ENCODE data around the gene FGFRL1.
"Not testable (repeated sequence)": the region's sequence is repeated elsewhere in the genome, so short reads cannot be mapped to it uniquely, and the experiment has no call there.

FGFRL1 gene

DNA sequence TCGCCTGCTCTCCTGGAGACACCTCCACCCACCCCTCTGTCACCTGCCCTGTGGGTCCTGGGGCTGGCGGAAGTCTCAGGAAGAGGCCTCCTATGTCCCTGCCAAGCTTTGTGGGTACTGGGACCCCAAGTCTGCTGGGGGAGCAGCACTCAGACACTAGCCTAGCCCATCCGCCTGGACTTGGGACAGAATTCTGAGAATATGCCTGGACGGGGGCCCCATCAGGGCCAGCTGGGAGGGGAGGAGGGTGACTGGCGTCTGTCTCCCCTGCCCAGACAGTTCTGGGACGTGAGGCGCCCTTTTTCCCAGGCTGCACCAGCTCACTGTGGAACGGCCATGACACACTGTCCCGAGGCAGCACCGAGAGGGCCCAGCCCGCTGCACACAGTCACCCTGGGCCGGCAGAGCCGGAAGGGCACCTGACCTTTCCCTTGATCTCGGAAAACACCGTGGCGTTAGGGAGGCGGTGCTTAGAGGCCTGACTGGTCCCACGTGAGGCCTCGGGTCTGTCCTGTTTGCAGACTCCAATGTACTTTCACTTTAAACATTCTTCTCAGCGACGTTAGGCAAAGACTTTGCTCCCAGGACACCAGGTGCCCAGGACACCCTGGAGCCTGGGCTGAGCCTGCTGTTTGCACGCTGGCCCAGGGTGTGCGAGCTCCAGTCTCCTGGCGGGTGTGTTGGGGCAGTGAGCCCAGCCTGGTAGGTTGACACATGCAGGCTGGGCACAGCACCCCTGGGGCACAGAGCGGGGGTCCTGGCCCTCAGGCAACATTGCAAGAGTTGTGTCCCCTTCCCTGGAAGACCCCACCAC lies 18.9 kb upstream of the FGFRL1 start:
- DNase-seq (ENCODE audit: low spot score) = peak; percentile 16

DNA sequence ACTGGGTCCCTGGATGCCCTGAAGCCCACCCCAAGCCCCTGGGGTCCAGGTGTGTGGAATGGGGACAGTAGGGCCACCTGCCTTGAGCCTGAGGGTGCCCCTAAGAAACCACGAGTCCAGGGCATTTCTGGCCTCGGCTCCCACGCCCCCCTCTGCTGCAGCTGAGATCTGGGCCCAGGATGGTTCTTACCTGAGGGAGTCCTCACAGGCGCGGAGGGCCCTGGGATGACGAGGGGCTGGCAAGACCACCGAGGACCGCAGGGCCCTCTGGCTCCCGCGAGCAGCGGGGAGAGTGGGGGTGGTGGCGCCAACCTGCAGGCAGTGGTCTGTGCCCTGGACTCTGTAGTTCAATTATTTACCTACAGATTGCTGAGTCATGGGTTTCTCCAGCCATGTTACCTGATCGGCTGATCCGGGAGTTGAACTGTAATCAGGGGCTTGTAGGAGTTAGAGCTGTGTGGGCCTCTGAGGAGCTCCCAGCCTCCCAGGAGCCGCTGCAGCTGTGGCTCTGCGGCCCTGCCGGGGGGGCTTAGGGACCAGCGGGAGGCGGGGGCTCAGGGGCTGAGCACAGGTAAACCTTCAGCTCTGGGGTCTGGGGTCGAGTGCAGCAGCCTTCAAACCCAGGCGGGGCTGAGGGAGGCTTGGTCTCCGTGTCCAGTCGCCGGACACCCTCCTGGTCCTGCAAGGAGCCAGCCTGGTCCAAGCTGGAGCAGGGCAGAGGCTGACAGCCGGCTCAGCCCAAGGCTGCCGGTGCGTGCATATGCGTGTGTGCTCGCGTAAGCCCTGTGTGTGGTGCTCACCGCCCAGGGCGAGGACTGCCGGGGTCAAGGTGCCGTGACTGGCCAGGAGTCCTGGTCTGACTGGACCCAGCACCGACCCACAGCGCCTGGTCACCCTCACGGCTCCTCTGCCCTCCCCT lies 18.1 kb upstream of the FGFRL1 start, which contains the start of gene SLC26A1:
Gene SLC26A1 (minus strand): TSS at position 294 of the 919 bp plus-strand sequence. CDS start 1,701 bp downstream, outside the sequence.
- DNase-seq (ENCODE audit: low spot score) = no peak

DNA sequence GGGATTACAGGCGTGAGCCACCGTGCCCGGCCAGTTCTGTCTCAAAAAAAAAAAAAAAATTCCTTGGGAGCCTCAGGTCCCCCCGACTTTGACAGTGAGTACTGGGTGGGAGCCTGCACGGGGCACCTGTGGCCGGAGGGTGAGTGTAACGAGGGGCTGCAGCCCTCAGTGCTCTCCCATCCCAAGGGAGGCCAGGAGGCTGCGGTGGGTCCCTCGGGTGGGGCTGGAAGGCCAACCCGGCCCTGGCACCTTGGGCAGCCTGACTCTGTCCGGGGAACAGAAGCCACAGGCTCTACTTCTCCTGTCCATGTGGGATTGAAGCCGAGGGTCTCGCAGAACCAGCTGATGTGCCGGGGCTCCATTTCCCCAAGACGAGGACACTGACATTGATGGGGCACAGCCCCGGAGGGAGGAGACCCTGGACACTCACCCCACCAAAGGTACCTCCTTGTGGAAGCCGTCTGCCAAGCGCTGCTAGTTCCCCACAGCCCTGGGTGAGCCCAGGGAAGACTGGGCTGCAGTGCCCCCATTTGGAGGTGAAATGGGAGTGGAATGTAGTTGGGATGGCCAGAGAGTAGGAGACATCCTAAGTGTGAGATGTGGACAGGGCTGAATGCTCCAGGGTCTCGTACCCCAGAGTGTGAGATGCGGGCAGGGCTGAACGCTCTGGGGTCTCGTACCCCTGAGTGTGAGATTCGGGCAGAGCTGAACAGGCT lies 16.0 kb upstream of the FGFRL1 start:
- no peak for DNase-seq (ENCODE audit: low spot score)

- DNase-seq (ENCODE audit: low spot score) = no peak
These were observed 15.1 kb upstream of the FGFRL1 start for GRCh38 chr4:996030-996996.

DNA sequence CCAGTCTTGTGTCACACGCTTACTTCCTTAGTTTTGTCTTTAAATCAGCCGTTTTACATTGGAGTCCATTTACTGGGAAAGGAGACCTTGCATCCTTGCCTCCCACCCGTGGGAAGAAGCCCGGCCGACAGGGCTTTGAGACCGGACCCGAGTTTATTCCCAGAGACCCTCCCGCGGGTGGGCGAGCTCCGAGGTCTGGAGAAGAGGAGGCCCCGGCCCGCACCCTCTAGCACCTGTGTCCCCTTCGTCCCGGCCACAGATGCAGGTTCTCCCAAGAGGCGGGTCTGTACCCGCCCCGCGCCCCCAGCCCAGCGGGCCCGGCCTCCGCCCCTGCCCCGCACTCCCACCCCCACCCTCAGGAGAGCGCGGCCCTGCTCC lies 14.4 kb upstream of the FGFRL1 start:
- no peak for DNase-seq (ENCODE audit: low spot score)

GRCh38 chr4:997375-998071 lies 13.9 kb upstream of the FGFRL1 start:
- no peak for DNase-seq (ENCODE audit: low spot score)

GRCh38 chr4:998096-998691 lies 13.2 kb upstream of the FGFRL1 start:
- no peak for DNase-seq (ENCODE audit: low spot score)

DNA sequence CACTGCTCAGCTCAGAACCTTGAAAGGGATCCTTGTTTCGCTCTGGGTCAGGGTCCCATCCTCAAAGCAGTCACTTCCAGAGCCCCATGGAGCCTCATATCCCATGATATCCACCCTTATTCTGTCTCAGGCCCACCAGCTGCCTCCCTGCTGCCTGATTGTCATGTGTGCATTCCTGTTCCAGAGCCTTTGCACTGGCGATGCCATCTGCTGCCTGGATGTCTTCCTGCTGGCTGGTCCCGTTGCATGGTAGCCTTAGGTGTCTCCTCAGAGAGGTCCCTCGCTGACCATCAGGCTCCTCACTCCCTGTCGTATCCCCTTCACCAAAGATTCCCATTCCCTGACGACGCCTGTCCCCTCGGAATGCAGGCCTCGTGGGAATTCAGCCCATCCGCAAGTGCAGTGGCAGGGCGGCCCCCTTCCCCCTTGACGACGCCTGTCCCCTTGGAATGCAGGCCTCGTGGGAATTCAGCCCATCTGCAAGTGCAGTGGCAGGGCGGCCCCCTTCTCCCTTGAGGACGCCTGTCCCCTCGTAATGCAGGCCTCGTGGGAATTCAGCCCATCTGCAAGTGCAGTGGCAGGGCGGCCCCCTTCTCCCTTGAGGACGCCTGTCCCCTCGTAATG lies 12.1 kb upstream of the FGFRL1 start:
- DNase-seq (ENCODE audit: low spot score) = not testable (repeated sequence)

DNA sequence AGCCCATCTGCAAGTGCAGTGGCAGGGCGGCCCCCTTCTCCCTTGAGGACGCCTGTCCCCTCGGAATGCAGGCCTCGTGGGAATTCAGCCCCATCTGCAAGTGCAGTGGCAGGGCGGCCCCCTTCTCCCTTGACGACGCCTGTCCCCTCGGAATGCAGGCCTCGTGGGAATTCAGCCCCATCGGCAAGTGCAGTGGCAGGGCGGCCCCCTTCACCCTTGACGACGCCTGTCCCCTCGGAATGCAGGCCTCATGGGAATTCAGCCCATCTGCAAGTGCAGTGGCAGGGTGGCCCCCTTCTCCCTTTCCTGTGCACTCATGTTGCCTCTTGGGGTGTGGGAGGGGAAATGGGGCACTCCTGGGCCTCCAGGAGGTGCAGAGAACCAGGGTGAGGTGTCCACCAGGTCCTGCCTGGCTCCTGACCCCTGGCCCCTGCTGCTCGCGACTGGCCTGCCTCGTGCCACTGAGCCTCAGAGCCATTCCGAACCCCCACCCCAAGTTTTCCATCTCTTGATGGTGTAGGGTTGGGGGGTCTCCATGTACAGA lies 11.5 kb upstream of the FGFRL1 start:
- DNase-seq (ENCODE audit: low spot score) = no peak

DNA sequence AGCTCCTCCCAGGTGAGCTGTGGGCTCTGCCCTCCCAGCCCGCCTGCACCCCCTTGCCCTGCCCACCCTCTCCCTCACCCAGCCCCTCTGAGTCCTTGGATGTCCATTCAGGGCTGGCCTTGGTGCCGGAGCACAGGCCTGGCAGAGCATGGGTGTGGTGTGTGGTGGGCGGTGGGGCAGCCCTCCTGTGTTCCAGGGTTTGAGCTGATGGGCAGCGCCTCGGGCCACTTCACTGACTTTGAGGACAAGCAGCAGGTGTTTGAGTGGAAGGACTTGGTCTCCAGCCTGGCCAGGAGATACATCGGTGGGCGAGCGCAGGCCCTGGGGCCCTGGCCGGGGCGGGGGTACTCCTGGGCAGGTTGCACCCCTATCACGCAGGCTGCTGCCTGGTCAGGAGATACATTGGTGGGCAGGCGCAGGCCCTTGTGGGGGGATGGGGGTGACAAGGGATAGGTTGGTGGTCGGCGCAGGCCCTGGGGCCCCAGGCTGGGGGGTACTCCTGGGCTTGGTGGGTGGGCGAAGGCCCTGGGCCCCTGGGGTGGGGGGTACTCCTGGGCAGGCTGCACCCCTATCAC lies 10.7 kb upstream of the FGFRL1 start:
- no peak for DNase-seq (ENCODE audit: low spot score)

GRCh38 chr4:1001561-1002130 lies 9.8 kb upstream of the FGFRL1 start:
- DNase-seq (ENCODE audit: low spot score) = no peak

DNA sequence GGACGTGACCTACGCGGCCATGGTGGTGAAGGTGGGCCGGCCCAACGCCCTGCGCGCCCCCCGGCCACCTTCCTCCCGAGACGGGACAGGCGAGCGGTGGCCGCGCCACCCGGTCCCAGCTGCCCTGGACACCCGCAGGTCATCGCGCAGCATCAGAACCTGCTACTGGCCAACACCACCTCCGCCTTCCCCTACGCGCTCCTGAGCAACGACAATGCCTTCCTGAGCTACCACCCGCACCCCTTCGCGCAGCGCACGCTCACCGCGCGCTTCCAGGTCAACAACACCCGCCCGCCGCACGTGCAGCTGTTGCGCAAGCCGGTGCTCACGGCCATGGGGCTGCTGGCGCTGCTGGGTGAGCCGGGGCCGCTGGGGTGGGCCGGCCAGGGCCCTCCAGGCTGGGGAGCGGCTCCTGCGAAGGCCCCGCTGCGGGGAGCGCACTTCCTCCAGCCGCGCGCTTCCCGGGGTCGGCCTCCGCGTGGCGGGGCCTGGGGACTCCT lies 9.2 kb upstream of the FGFRL1 start:
- DNase-seq (ENCODE audit: low spot score) = no peak

- no peak for DNase-seq (ENCODE audit: low spot score)
These were observed 8.7 kb upstream of the FGFRL1 start for GRCh38 chr4:1002631-1003251.

GRCh38 chr4:1003271-1004070 lies 8.0 kb upstream of the FGFRL1 start:
- DNase-seq (ENCODE audit: low spot score) = no peak

DNA sequence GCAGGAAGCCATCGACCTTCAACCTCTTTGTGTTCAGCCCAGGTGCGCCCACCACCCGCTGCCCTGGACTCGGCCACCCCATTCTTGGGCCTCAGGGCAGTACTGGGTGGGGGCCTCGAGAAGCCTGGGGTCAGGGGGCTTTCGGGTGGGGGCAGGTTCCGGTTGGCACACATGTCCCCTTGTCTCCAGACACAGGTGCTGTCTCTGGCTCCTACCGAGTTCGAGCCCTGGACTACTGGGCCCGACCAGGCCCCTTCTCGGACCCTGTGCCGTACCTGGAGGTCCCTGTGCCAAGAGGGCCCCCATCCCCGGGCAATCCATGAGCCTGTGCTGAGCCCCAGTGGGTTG lies 7.4 kb upstream of the FGFRL1 start:
- DNase-seq (ENCODE audit: low spot score) = no peak

DNA sequence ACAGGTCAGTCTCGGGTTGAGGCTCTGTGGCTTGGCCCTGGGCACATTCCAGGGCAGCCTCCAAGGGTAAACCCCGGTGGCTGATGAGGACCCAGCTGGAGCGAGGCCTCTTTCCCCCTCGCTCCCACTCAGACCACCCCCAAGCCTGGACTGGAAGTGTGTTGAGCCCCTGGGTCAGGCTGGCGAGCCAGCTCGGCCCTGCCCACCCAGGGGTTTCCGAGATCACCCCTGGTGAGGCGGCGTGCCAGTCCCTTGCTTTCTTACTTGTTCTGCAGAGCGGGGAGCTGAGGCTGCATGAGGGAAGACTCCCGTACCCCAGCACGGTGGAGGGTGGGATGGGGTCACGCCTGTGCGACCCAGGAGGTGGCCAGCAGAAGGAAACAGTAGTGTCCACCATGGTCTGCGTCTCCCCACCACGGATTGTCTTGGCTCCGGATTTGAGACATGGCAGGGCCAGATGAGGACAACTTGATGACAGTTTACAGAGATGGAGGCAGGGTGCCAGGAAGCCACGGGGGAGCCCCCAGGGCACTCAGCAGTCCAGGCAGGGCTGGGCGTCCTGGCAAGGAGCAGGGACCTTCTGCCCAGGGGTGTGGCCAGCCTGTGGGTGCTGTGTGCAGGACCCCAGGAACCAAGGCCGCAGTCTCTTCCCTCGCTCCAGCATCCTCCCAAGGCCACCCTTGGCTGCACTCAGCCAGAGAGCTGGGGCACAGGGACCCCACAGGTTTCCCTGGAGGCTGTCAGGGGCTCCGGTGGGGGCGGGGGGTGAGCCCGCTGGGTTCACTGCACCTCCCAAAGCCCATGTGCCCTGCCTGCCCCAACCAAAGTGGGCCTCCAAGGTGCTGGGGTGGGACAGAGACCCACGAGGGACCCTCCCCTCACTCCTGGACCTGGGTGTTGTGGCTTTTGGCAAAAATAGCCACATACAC lies 6.6 kb upstream of the FGFRL1 start:
- DNase-seq (ENCODE audit: low spot score) = no peak

All from COLO829 (cell line).